ENCODE results near the gene BDKRB2. TPM values are rescaled to one million over a fixed set of nuclear protein-coding genes. Genes with fewer than 3 reads are reported as not detected.
A peak's percentile ranks its signal among the peaks of the same experiment; 100 is the strongest.

Gene BDKRB2
- total RNA-seq, 1 donor from 2014 or later: 0.15 TPM

- no peak overlapping the region for H3K27ac Mint-ChIP-seq (ENCODE audit: unreplicated experiment)
- H3K4me3 Mint-ChIP-seq (ENCODE audit: unreplicated experiment): no peak overlapping the region
- H3K36me3 Mint-ChIP-seq (ENCODE audit: low read depth, unreplicated experiment): peaks cover 5% of the 10 kb centered on the region
- peaks cover 11% of the 10 kb centered on the region for H3K4me1 Mint-ChIP-seq (ENCODE audit: unreplicated experiment)
- H3K27me3 Mint-ChIP-seq (ENCODE audit: unreplicated experiment): peaks cover 12% of the 10 kb centered on the region
- H3K9me3 Mint-ChIP-seq (ENCODE audit: unreplicated experiment): no peaks in the 10 kb centered on the region
- TF ChIP-seq CTCF (IDR thresholded peaks at IDR 0.05; ENCODE audit: unreplicated experiment): no peak
- no peak for DNase-seq (ENCODE audit: low spot score)
Measured at GRCh38 chr14:96195441-96196081, 9.1 kb upstream of the BDKRB2 start.

GRCh38 chr14:96197163-96197852 lies 7.3 kb upstream of the BDKRB2 start:
- Mint-ChIP-seq H3K4me3 (ENCODE audit: unreplicated experiment) (no peak overlapping the region), H3K27ac (ENCODE audit: unreplicated experiment) (peak overlapping the region; percentile 55), H3K4me1 (ENCODE audit: unreplicated experiment) (peaks cover 11% of the 10 kb centered on the region), H3K9me3 (ENCODE audit: unreplicated experiment) (no peaks in the 10 kb centered on the region), H3K27me3 (ENCODE audit: unreplicated experiment) (peaks cover 10% of the 10 kb centered on the region), H3K36me3 (ENCODE audit: low read depth, unreplicated experiment) (peaks cover 5% of the 10 kb centered on the region)
- DNase-seq (ENCODE audit: low spot score): no peak
- no peak for TF ChIP-seq CTCF (IDR thresholded peaks at IDR 0.05; ENCODE audit: unreplicated experiment)

- Mint-ChIP-seq H3K4me1 (ENCODE audit: unreplicated experiment) (peaks cover 9% of the 10 kb centered on the region), H3K4me3 (ENCODE audit: unreplicated experiment) (no peak overlapping the region), H3K27me3 (ENCODE audit: unreplicated experiment) (peaks cover 8% of the 10 kb centered on the region), H3K36me3 (ENCODE audit: low read depth, unreplicated experiment) (peaks cover 5% of the 10 kb centered on the region), H3K27ac (ENCODE audit: unreplicated experiment) (no peak overlapping the region), H3K9me3 (ENCODE audit: unreplicated experiment) (no peaks in the 10 kb centered on the region)
- TF ChIP-seq CTCF (IDR thresholded peaks at IDR 0.05; ENCODE audit: unreplicated experiment): no peak
- no peak for DNase-seq (ENCODE audit: low spot score)
Measured at GRCh38 chr14:96197969-96198368, 6.7 kb upstream of the BDKRB2 start.

GRCh38 chr14:96198430-96199130 lies 6.1 kb upstream of the BDKRB2 start:
- Mint-ChIP-seq H3K36me3 (ENCODE audit: low read depth, unreplicated experiment) (peaks cover 5% of the 10 kb centered on the region), H3K4me3 (ENCODE audit: unreplicated experiment) (no peak overlapping the region), H3K4me1 (ENCODE audit: unreplicated experiment) (peaks cover 9% of the 10 kb centered on the region), H3K27ac (ENCODE audit: unreplicated experiment) (no peak overlapping the region), H3K9me3 (ENCODE audit: unreplicated experiment) (no peaks in the 10 kb centered on the region), H3K27me3 (ENCODE audit: unreplicated experiment) (peaks cover 8% of the 10 kb centered on the region)
- TF ChIP-seq CTCF (IDR thresholded peaks at IDR 0.05; ENCODE audit: unreplicated experiment): no peak
- DNase-seq (ENCODE audit: low spot score): no peak

GRCh38 chr14:96201157-96201556 lies 3.5 kb upstream of the BDKRB2 start:
- H3K36me3 Mint-ChIP-seq (ENCODE audit: low read depth, unreplicated experiment): peaks cover 5% of the 10 kb centered on the region
- no peak for TF ChIP-seq CTCF (IDR thresholded peaks at IDR 0.05; ENCODE audit: unreplicated experiment)
- no peak overlapping the region for H3K4me3 Mint-ChIP-seq (ENCODE audit: unreplicated experiment)
- no peak for DNase-seq (ENCODE audit: low spot score)
- peaks cover 15% of the 10 kb centered on the region for H3K4me1 Mint-ChIP-seq (ENCODE audit: unreplicated experiment)
- no peak overlapping the region for H3K27ac Mint-ChIP-seq (ENCODE audit: unreplicated experiment)
- peaks cover 7% of the 10 kb centered on the region for H3K27me3 Mint-ChIP-seq (ENCODE audit: unreplicated experiment)
- H3K9me3 Mint-ChIP-seq (ENCODE audit: unreplicated experiment): no peaks in the 10 kb centered on the region
